Activated T-helper 1 cell treated with anti-CD3 and anti-CD28 coated beads, Interleukin-12 subunit alpha, Interleukin-12 subunit beta, Interleukin-2, Interleukin-4 antibody, amounts not matched to agents 30 ng/mL and 10 ng/mL and 1 ng/mL, durations not matched to agents 14 hours and 24 hours and 36 hours (primary cell): ENCODE measurements around the gene RSRC1. TPM values are rescaled to one million over a fixed set of nuclear protein-coding genes. Genes with fewer than 3 reads are reported as not detected.

Experiments
- DNase-seq: peaks from one replicate; pipeline ENCODE4 v3.0.0; 2021; ENCODE audit warnings: low spot score
- H3K27ac Mint-ChIP-seq: one replicate; pipeline ENCODE4 v1.8.0; 2021; ENCODE audit warnings: mild to moderate bottlenecking, mixed read lengths
- H3K27me3 Mint-ChIP-seq: one replicate; pipeline ENCODE4 v1.8.0; 2022; ENCODE audit warnings: mild to moderate bottlenecking, moderate library complexity, mixed read lengths; ENCODE audit not compliant: insufficient read depth
- H3K36me3 Mint-ChIP-seq: one replicate; pipeline ENCODE4 v1.8.0; 2021; ENCODE audit warnings: low read depth, mixed read lengths
- H3K4me1 Mint-ChIP-seq: one replicate; pipeline ENCODE4 v1.8.0; 2021; ENCODE audit warnings: low read depth, mixed read lengths
- H3K4me3 Mint-ChIP-seq: one replicate; pipeline ENCODE4 v1.8.0; 2021; ENCODE audit warnings: mild to moderate bottlenecking, moderate library complexity, mixed read lengths
- H3K9me3 Mint-ChIP-seq: one replicate; pipeline ENCODE4 v1.8.0; 2021; ENCODE audit warnings: mixed read lengths
- intact Hi-C: fragments of 100-400 bp; cut with micrococcal nuclease; formaldehyde crosslinking; loops from one replicate; pipeline ENCODE4 v1.15.1; 2024
- total RNA-seq: library from RNA; stranded (reverse); gene quantifications from 2 replicates; pipeline ENCODE4 v1.2.3, GENCODE V29; 2022

RSRC1 gene
- total RNA-seq, 1 donor from 2014 or later, result 41.8 TPM

GRCh38 chr3:158095111-158095813, 14.6 kb upstream of the RSRC1 start:
- DNase-seq, result no peak
- no peak overlapping the region for H3K4me3 Mint-ChIP-seq
- peaks cover 15% of the 10 kb centered on the region for H3K4me1 Mint-ChIP-seq
- H3K27ac Mint-ChIP-seq, result no peak overlapping the region
- intact Hi-C loops, result loop anchor here (5.0 kb wide), 2 partner anchors 437 to 478 kb away; no protein-coding TSS in a partner anchor
- peaks cover 1% of the 10 kb centered on the region for H3K36me3 Mint-ChIP-seq
- peaks cover 71% of the 10 kb centered on the region for H3K27me3 Mint-ChIP-seq
- H3K9me3 Mint-ChIP-seq, result peaks cover 5% of the 10 kb centered on the region

- peaks cover 15% of the 10 kb centered on the region for H3K4me1 Mint-ChIP-seq
- peaks cover 1% of the 10 kb centered on the region for H3K36me3 Mint-ChIP-seq
- H3K9me3 Mint-ChIP-seq, result peaks cover 5% of the 10 kb centered on the region
- no peak overlapping the region for H3K4me3 Mint-ChIP-seq
- peaks cover 74% of the 10 kb centered on the region for H3K27me3 Mint-ChIP-seq
- intact Hi-C loops, result loop anchor here (5.0 kb wide), 2 partner anchors 436 to 479 kb away; no protein-coding TSS in a partner anchor
- H3K27ac Mint-ChIP-seq, result peak overlapping the region; percentile 26
- DNase-seq, result no peak
Measured at GRCh38 chr3:158095814-158096704, 13.8 kb upstream of the RSRC1 start.

- Mint-ChIP-seq H3K27me3 (peaks cover 74% of the 10 kb centered on the region), H3K36me3 (peaks cover 1% of the 10 kb centered on the region), H3K9me3 (peaks cover 5% of the 10 kb centered on the region), H3K4me1 (peaks cover 15% of the 10 kb centered on the region), H3K4me3 (peak overlapping the region; percentile 89), H3K27ac (peak overlapping the region; percentile 84)
- intact Hi-C loops, result loop anchor here (5.0 kb wide), 2 partner anchors 435 to 480 kb away; no protein-coding TSS in a partner anchor
- no peak for DNase-seq
Measured at GRCh38 chr3:158097081-158097592, 12.8 kb upstream of the RSRC1 start.

GRCh38 chr3:158097593-158098308, 12.1 kb upstream of the RSRC1 start:
- peak; percentile 73 for DNase-seq
- Mint-ChIP-seq H3K27ac (peak overlapping the region; percentile 84), H3K9me3 (peaks cover 5% of the 10 kb centered on the region), H3K36me3 (peaks cover 1% of the 10 kb centered on the region), H3K4me3 (peak overlapping the region; percentile 89), H3K4me1 (peaks cover 18% of the 10 kb centered on the region), H3K27me3 (peaks cover 75% of the 10 kb centered on the region)
- intact Hi-C loops, result loop anchor here (1.0 to 5.0 kb wide), 3 partner anchors 13 to 480 kb away; partner anchors contain the start of gene RSRC1

- H3K4me1 Mint-ChIP-seq, result peaks cover 23% of the 10 kb centered on the region
- H3K27ac Mint-ChIP-seq, result peak overlapping the region; percentile 76
- peak overlapping the region; percentile 89 for H3K4me3 Mint-ChIP-seq
- H3K9me3 Mint-ChIP-seq, result peaks cover 5% of the 10 kb centered on the region
- H3K27me3 Mint-ChIP-seq, result peaks cover 80% of the 10 kb centered on the region
- peaks cover 1% of the 10 kb centered on the region for H3K36me3 Mint-ChIP-seq
- no peak for DNase-seq
- intact Hi-C loops, result loop anchor here (1.0 to 5.0 kb wide), 3 partner anchors 12 to 481 kb away; partner anchors contain the start of gene RSRC1
Measured at GRCh38 chr3:158098309-158098639, 11.6 kb upstream of the RSRC1 start.

GRCh38 chr3:158098834-158099424, 11.0 kb upstream of the RSRC1 start:
- Mint-ChIP-seq H3K4me3 (no peak overlapping the region), H3K9me3 (peaks cover 5% of the 10 kb centered on the region), H3K36me3 (peaks cover 1% of the 10 kb centered on the region), H3K27me3 (peaks cover 80% of the 10 kb centered on the region), H3K27ac (no peak overlapping the region), H3K4me1 (peaks cover 26% of the 10 kb centered on the region)
- intact Hi-C loops, result loop anchor here (1.0 to 5.0 kb wide), 3 partner anchors 11 to 482 kb away; partner anchors contain the start of gene RSRC1
- no peak for DNase-seq

GRCh38 chr3:158100681-158101080, 9.2 kb upstream of the RSRC1 start:
- no peaks in the 10 kb centered on the region for H3K36me3 Mint-ChIP-seq
- no peak for DNase-seq
- H3K27ac Mint-ChIP-seq, result no peak overlapping the region
- H3K4me1 Mint-ChIP-seq, result peaks cover 38% of the 10 kb centered on the region
- intact Hi-C loops, result loop anchor here (5.0 to 10.0 kb wide), 4 partner anchors 663 to 1664 kb away; partner anchors contain the start of genes MFSD1 and PTX3
- H3K9me3 Mint-ChIP-seq, result peaks cover 1% of the 10 kb centered on the region
- peaks cover 78% of the 10 kb centered on the region for H3K27me3 Mint-ChIP-seq
- H3K4me3 Mint-ChIP-seq, result no peak overlapping the region

GRCh38 chr3:158101335-158102241, 8.3 kb upstream of the RSRC1 start:
- Mint-ChIP-seq H3K4me3 (no peak overlapping the region), H3K9me3 (no peaks in the 10 kb centered on the region), H3K36me3 (no peaks in the 10 kb centered on the region), H3K27ac (no peak overlapping the region), H3K27me3 (peaks cover 77% of the 10 kb centered on the region), H3K4me1 (peaks cover 46% of the 10 kb centered on the region)
- no peak for DNase-seq
- intact Hi-C loops, result loop anchor here (5.0 to 10.0 kb wide), 4 partner anchors 664 to 1663 kb away; partner anchors contain the start of genes MFSD1 and PTX3

- Mint-ChIP-seq H3K9me3 (no peaks in the 10 kb centered on the region), H3K27ac (peak overlapping the region; percentile 45), H3K27me3 (peaks cover 80% of the 10 kb centered on the region), H3K36me3 (no peaks in the 10 kb centered on the region), H3K4me3 (peak overlapping the region; percentile 19), H3K4me1 (peaks cover 49% of the 10 kb centered on the region)
- intact Hi-C loops, result loop anchor here (5.0 to 10.0 kb wide), 4 partner anchors 665 to 1662 kb away; partner anchors contain the start of genes MFSD1 and PTX3
- DNase-seq, result no peak
Measured at GRCh38 chr3:158102242-158103080, 7.4 kb upstream of the RSRC1 start.

- no peak for DNase-seq
- Mint-ChIP-seq H3K27me3 (peaks cover 81% of the 10 kb centered on the region), H3K4me1 (peaks cover 47% of the 10 kb centered on the region), H3K36me3 (peaks cover under 1% of the 10 kb centered on the region), H3K9me3 (no peaks in the 10 kb centered on the region), H3K27ac (peak overlapping the region; percentile 53), H3K4me3 (peak overlapping the region; percentile 40)
- intact Hi-C loops, result loop anchor here (5.0 to 10.0 kb wide), 4 partner anchors 666 to 1662 kb away; partner anchors contain the start of genes MFSD1 and PTX3
Measured at GRCh38 chr3:158103081-158103886, 6.6 kb upstream of the RSRC1 start.
